ENCODE results near the gene TMTC4. TPM values are rescaled to one million over a fixed set of nuclear protein-coding genes. Genes with fewer than 3 reads are reported as not detected.

TMTC4 gene
- total and polyA plus RNA-seq, 2 of the 4 experiments (the other 2 are of a cell fraction), result 8.4 to 14.3 TPM

GRCh38 chr13:100657881-100658315 lies 16.7 kb downstream of the TMTC4 start:
- no peak overlapping the region for H2BK120ac ChIP-seq (ENCODE audit: low read depth, low read length)
- WGBS, 2 experiments (ENCODE audit: extremely low coverage in 2 of 2, insufficient read length in 1 of 2), result 92% methylated on average over 2 of the region's 5 CpGs; no CpG with 5 or more reads in 1 of the 2 experiments
- no peak overlapping the region for H2BK20ac ChIP-seq (ENCODE audit: low read depth, low read length)
- intact Hi-C loops (cut with micrococcal nuclease), result no loop called here
- H3K18ac ChIP-seq (ENCODE audit: low read depth, low read length), result no peak overlapping the region
- peaks cover 14% of the 10 kb centered on the region for H3K36me3 ChIP-seq (ENCODE audit: control insufficient read depth, insufficient read depth, low read length)
- CTCF ChIA-PET, result no interaction called here
- no peak overlapping the region for H3K4me2 ChIP-seq (ENCODE audit: low read depth, low read length)
- no peak overlapping the region for H2BK15ac ChIP-seq (ENCODE audit: low read depth, low read length)
- H2AFZ ChIP-seq (replicated peaks; ENCODE audit: low read length, poor library complexity), result no peak overlapping the region
- H3K4me3 ChIP-seq (ENCODE audit: insufficient read depth, low read depth, low read length), result no peak overlapping the region
- H4K5ac ChIP-seq (ENCODE audit: low read depth, low read length), result no peak overlapping the region
- no peak overlapping the region for H3K23ac ChIP-seq (ENCODE audit: low read depth, low read length)
- no peak overlapping the region for H2AK5ac ChIP-seq (ENCODE audit: low read depth, low read length)
- H3K27ac ChIP-seq (ENCODE audit: insufficient read depth, low read length), result no peak overlapping the region
- no peaks in the 10 kb centered on the region for H3K27me3 ChIP-seq (ENCODE audit: control insufficient read depth, insufficient read depth, low read length)
- H4K8ac ChIP-seq (ENCODE audit: low read depth in 2 of 2, low read length in 2 of 2), result no peak overlapping the region
- no peak overlapping the region for H3K4ac ChIP-seq (ENCODE audit: low read depth, low read length)
- no peaks in the 10 kb centered on the region for H3K79me1 ChIP-seq (ENCODE audit: low read depth in 1 of 2, low read length in 2 of 2)
- BruUV-seq (replicated peaks), result no TSS peak
- DNase-seq (no peak), ATAC-seq (ENCODE audit: low read depth) (no peak)
- H4K20me1 ChIP-seq (ENCODE audit: insufficient read depth, low read length), result no peaks in the 10 kb centered on the region
- POLR2A ChIA-PET (ENCODE audit: unreplicated experiment), result no interaction called here
- H3K4me1 ChIP-seq (ENCODE audit: control insufficient read depth, insufficient read depth, low read length), result no peaks in the 10 kb centered on the region
- no peaks in the 10 kb centered on the region for H3K9me3 ChIP-seq (ENCODE audit: control insufficient read depth, insufficient read depth, low read length)
- no peak overlapping the region for H3K14ac ChIP-seq (replicated peaks; ENCODE audit: low read depth, low read length)
- H3K9ac ChIP-seq (ENCODE audit: low read depth, low read length), result no peak overlapping the region
- dilution Hi-C loops (cut with HindIII; ENCODE audit: low sequenced_read_pairs, unreplicated experiment), result no loop called here
- no peaks in the 10 kb centered on the region for H3K9me1 ChIP-seq (ENCODE audit: insufficient read depth, low read length)
- no peak overlapping the region for H4K91ac ChIP-seq (ENCODE audit: insufficient read depth, low read depth, low read length)
- H3K56ac ChIP-seq (ENCODE audit: extremely low read depth, insufficient read depth, low read length), result no peak overlapping the region
- no peak overlapping the region for H2BK5ac ChIP-seq (ENCODE audit: low read depth, low read length, poor library complexity, severe bottlenecking)
- in situ Hi-C loops (cut with MboI; ENCODE audit: low sequenced_read_pairs), result no loop called here
- no peak overlapping the region for H2AK9ac ChIP-seq (replicated peaks; ENCODE audit: low read depth, low read length, poor library complexity)
- TF ChIP-seq CHD1 (IDR thresholded peaks at IDR 0.05; ENCODE audit: low read depth, low read length), result no peak
- TF ChIP-seq POLR2A (IDR thresholded peaks at IDR 0.05; ENCODE audit: low read depth, low read length), result no peak
- TF ChIP-seq CTCF (conservative IDR thresholded peaks at IDR 0.05; ENCODE audit: low read depth, low read length), result no peak
- no peak for TF ChIP-seq ELK1 (IDR thresholded peaks at IDR 0.05; ENCODE audit: borderline replicate concordance, low read depth, low read length)
- TF ChIP-seq FOS (IDR thresholded peaks at IDR 0.05; ENCODE audit: low read depth, low read length), result no peak
- TF ChIP-seq RCOR1 (IDR thresholded peaks at IDR 0.05; ENCODE audit: insufficient replicate concordance, low read length), result no peak
- no peak for TF ChIP-seq RFX5 (IDR thresholded peaks at IDR 0.05; ENCODE audit: low read depth, low read length)
- no peak for TF ChIP-seq MXI1 (IDR thresholded peaks at IDR 0.05; ENCODE audit: borderline replicate concordance, low read depth, low read length)

Data from IMR-90 (cell line).